HEK293 (cell line): ENCODE measurements around the gene ZCCHC14.
"Not testable (repeated sequence)": the region's sequence is repeated elsewhere in the genome, so short reads cannot be mapped to it uniquely, and the experiment has no call there.

Experiments used
- CTCF ChIA-PET: fragments of 350-600 bp; formaldehyde crosslinking; extraction: SDS; loops from one replicate; lab custom pipeline; 2021; ENCODE audit warnings: antibody characterized with exemption; lab: Yijun Ruan, JAX
- POLR2A ChIA-PET: fragments of 300-600 bp; formaldehyde crosslinking; extraction: SDS; loops from one replicate; lab custom pipeline; 2020; ENCODE audit warnings: antibody characterized with exemption, inconsistent platforms; lab: Yijun Ruan, JAX
- H3K27ac ChIP-seq: fragments of 200-500 bp; sonication (Bioruptor generic); 2 replicates; pipeline ENCODE4 v1.5.1; 2014; ENCODE audit warnings: low read depth, low read length, control low read depth, inconsistent platforms; ENCODE audit errors: extremely low read depth
- H3K36me3 ChIP-seq, 2 experiments: fragments of 200-500 bp in 1 of 2; sonication (Bioruptor generic) in 1 of 2; 1 replicate in 1 of 2; 2 replicates in 1 of 2; pipeline ENCODE4 v1.5.1; 2014 to 2017; ENCODE audit warnings: inconsistent platforms in 2 of 2, low read length in 2 of 2; ENCODE audit not compliant: control insufficient read depth in 2 of 2, insufficient read depth in 1 of 2
- H3K4me1 ChIP-seq: fragments of 200-500 bp; sonication (Bioruptor generic); 2 replicates; pipeline ENCODE4 v1.5.1; 2014; ENCODE audit warnings: mild to moderate bottlenecking, low read length, inconsistent platforms; ENCODE audit not compliant: control insufficient read depth, insufficient read depth
- H3K4me3 ChIP-seq: 2 replicates; pipeline ENCODE4 v1.5.1; 2011; ENCODE audit warnings: low read depth, mild to moderate bottlenecking, control low read depth, low read length, moderate library complexity
- H3K9me3 ChIP-seq: fragments of 200-500 bp; sonication (Bioruptor generic); 2 replicates; pipeline ENCODE4 v1.5.1; 2014; ENCODE audit warnings: low read depth, low read length, inconsistent platforms; ENCODE audit not compliant: control insufficient read depth, insufficient read depth
- BCL11B ChIP-seq: fragments of 450-650 bp; formaldehyde crosslinking; IDR thresholded peaks from 2 replicates; pipeline ENCODE4 v1.5.1; 2016; ENCODE audit warnings: low read depth, missing biosample characterization, missing genetic modification characterization
- GFI1B ChIP-seq: fragments of 450-650 bp; formaldehyde crosslinking; IDR thresholded peaks from 2 replicates; pipeline ENCODE4 v1.5.1; 2016; ENCODE audit warnings: missing biosample characterization, missing genetic modification characterization
- KLF16 ChIP-seq: fragments of 450-650 bp; formaldehyde crosslinking; IDR thresholded peaks from 2 replicates; pipeline ENCODE4 v1.5.1; 2017; ENCODE audit warnings: missing biosample characterization, missing genetic modification characterization
- KLF17 ChIP-seq: fragments of 450-650 bp; formaldehyde crosslinking; IDR thresholded peaks from 2 replicates; pipeline ENCODE4 v1.5.1; 2016; ENCODE audit warnings: missing biosample characterization, missing genetic modification characterization
- MYNN ChIP-seq: fragments of 450-650 bp; formaldehyde crosslinking; IDR thresholded peaks from 2 replicates; pipeline ENCODE4 v1.5.1; 2016; ENCODE audit warnings: missing biosample characterization, missing genetic modification characterization, borderline replicate concordance
- SCRT1 ChIP-seq: fragments of 450-650 bp; formaldehyde crosslinking; IDR thresholded peaks from 2 replicates; pipeline ENCODE4 v1.5.1; 2016; ENCODE audit warnings: missing biosample characterization, missing genetic modification characterization, borderline replicate concordance
- SETDB1 ChIP-seq: IDR thresholded peaks from one replicate; pipeline ENCODE4 v1.6.1; 2017; ENCODE audit warnings: mild to moderate bottlenecking, low read length, moderate library complexity, mixed read lengths; ENCODE audit not compliant: insufficient read length
- ZBTB48 ChIP-seq: fragments of 450-650 bp; formaldehyde crosslinking; IDR thresholded peaks from 2 replicates; pipeline ENCODE4 v1.5.1; 2016; ENCODE audit warnings: missing biosample characterization, missing genetic modification characterization
- ZEB2 ChIP-seq: fragments of 450-650 bp; formaldehyde crosslinking; IDR thresholded peaks from 2 replicates; pipeline ENCODE4 v1.5.1; 2016; ENCODE audit warnings: missing biosample characterization, missing genetic modification characterization
- ZFP3 ChIP-seq: fragments of 450-650 bp; formaldehyde crosslinking; IDR thresholded peaks from 2 replicates; pipeline ENCODE4 v1.5.1; 2016; ENCODE audit warnings: low read depth, missing biosample characterization, missing genetic modification characterization
- ZNF10 ChIP-seq: fragments of 450-650 bp; formaldehyde crosslinking; IDR thresholded peaks from 2 replicates; pipeline ENCODE4 v1.5.1; 2017; ENCODE audit warnings: missing biosample characterization, missing genetic modification characterization
- ZNF112 ChIP-seq: fragments of 450-650 bp; formaldehyde crosslinking; IDR thresholded peaks from 2 replicates; pipeline ENCODE4 v1.5.0; 2017; ENCODE audit warnings: missing biosample characterization, missing genetic modification characterization
- ZNF146 ChIP-seq: fragments of 450-650 bp; formaldehyde crosslinking; IDR thresholded peaks from 2 replicates; pipeline ENCODE4 v1.5.1; 2016; ENCODE audit warnings: missing biosample characterization, missing genetic modification characterization
- ZNF155 ChIP-seq: fragments of 450-650 bp; formaldehyde crosslinking; IDR thresholded peaks from 2 replicates; pipeline ENCODE4 v1.5.1; 2016; ENCODE audit warnings: missing biosample characterization, missing genetic modification characterization
- ZNF157 ChIP-seq: fragments of 450-650 bp; formaldehyde crosslinking; IDR thresholded peaks from 2 replicates; pipeline ENCODE4 v1.5.1; 2016; ENCODE audit warnings: missing biosample characterization, missing genetic modification characterization
- ZNF214 ChIP-seq: fragments of 450-650 bp; formaldehyde crosslinking; IDR thresholded peaks from 2 replicates; pipeline ENCODE4 v1.5.1; 2017; ENCODE audit warnings: missing biosample characterization, mild to moderate bottlenecking, missing genetic modification characterization, borderline replicate concordance
- ZNF26 ChIP-seq: fragments of 450-650 bp; formaldehyde crosslinking; IDR thresholded peaks from 2 replicates; pipeline ENCODE4 v1.5.1; 2016; ENCODE audit warnings: missing biosample characterization, missing genetic modification characterization
- ZNF354C ChIP-seq: fragments of 450-650 bp; formaldehyde crosslinking; IDR thresholded peaks from 2 replicates; pipeline ENCODE4 v1.5.1; 2016; ENCODE audit warnings: missing biosample characterization, missing genetic modification characterization, low read depth, borderline replicate concordance
- ZNF398 ChIP-seq: fragments of 450-650 bp; formaldehyde crosslinking; IDR thresholded peaks from 2 replicates; pipeline ENCODE4 v1.5.1; 2017; ENCODE audit warnings: missing biosample characterization, missing genetic modification characterization
- ZNF423 ChIP-seq: fragments of 450-650 bp; formaldehyde crosslinking; IDR thresholded peaks from 2 replicates; pipeline ENCODE4 v1.5.1; 2016; ENCODE audit warnings: missing biosample characterization, missing genetic modification characterization
- ZNF501 ChIP-seq: fragments of 450-650 bp; formaldehyde crosslinking; IDR thresholded peaks from 2 replicates; pipeline ENCODE4 v1.5.1; 2016; ENCODE audit warnings: missing biosample characterization, missing genetic modification characterization
- ZNF560 ChIP-seq: fragments of 450-650 bp; formaldehyde crosslinking; IDR thresholded peaks from 2 replicates; pipeline ENCODE4 v1.5.1; 2017; ENCODE audit warnings: missing biosample characterization, missing genetic modification characterization, borderline replicate concordance
- ZNF600 ChIP-seq: fragments of 450-650 bp; formaldehyde crosslinking; IDR thresholded peaks from 2 replicates; pipeline ENCODE4 v1.5.1; 2016; ENCODE audit warnings: missing biosample characterization, missing genetic modification characterization
- ZNF747 ChIP-seq: fragments of 450-650 bp; formaldehyde crosslinking; IDR thresholded peaks from 2 replicates; pipeline ENCODE4 v1.5.1; 2016; ENCODE audit warnings: missing biosample characterization, missing genetic modification characterization

Gene ZCCHC14

GRCh38 chr16:87526238-87526947, 33.6 kb upstream of the ZCCHC14 start:
- CTCF ChIA-PET = no interaction called here
- no peak overlapping the region for H3K27ac ChIP-seq
- no peaks in the 10 kb centered on the region for H3K36me3 ChIP-seq
- no peaks in the 10 kb centered on the region for H3K4me1 ChIP-seq
- no peak overlapping the region for H3K4me3 ChIP-seq
- no peaks in the 10 kb centered on the region for H3K9me3 ChIP-seq
- POLR2A ChIA-PET = no interaction called here
- TF ChIP-seq BCL11B (tag by site-specific recombination) (no peak), ZEB2 (tag by site-specific recombination) (no peak), ZFP3 (tag by site-specific recombination) (no peak), ZNF10 (peak; percentile 69; the same call in 1 of the 2 replicates), ZNF354C (tag by site-specific recombination) (no peak)

- Histone ChIP-seq H3K4me3 (no peak overlapping the region), H3K4me1 (no peaks in the 10 kb centered on the region), H3K36me3 (no peaks in the 10 kb centered on the region)
- no peak for TF ChIP-seq ZNF560 (tag by site-specific recombination)
- TF ChIP-seq SCRT1 (tag by site-specific recombination) = no peak
- no peak for TF ChIP-seq MYNN (tag by site-specific recombination)
- TF ChIP-seq ZNF26 (tag by site-specific recombination) = no peak
- no peak for TF ChIP-seq ZNF398 (tag by site-specific recombination)
- TF ChIP-seq ZNF501 (tag by site-specific recombination) = no peak
- TF ChIP-seq ZNF146 (tag by site-specific recombination) = no peak
- no peak for TF ChIP-seq ZNF423 (tag by site-specific recombination)
- no peak for TF ChIP-seq ZNF157 (tag by site-specific recombination)
- no peak for TF ChIP-seq KLF17
- TF ChIP-seq ZNF214 (tag by site-specific recombination) = no peak
- TF ChIP-seq, all 188 proteins: peak for 0
- ChIA-PET CTCF (no interaction called here), POLR2A (no interaction called here)
- no peaks in the 10 kb centered on the region for H3K9me3 ChIP-seq
- H3K27ac ChIP-seq = no peak overlapping the region
These were observed 32.5 kb upstream of the ZCCHC14 start for GRCh38 chr16:87525352-87525751.

GRCh38 chr16:87524407-87524806, 31.6 kb upstream of the ZCCHC14 start:
- ChIA-PET POLR2A (no interaction called here), CTCF (interaction anchor here (0.6 kb wide), 1 partner anchor 86 kb away, joined by 3 read pairs; no protein-coding TSS in a partner anchor)
- TF ChIP-seq GFI1B (tag by site-specific recombination) = no peak
- 0 out of 2 replicates have a peak, but pooled peaks have one; percentile 2 for TF ChIP-seq SCRT1 (tag by site-specific recombination)
- TF ChIP-seq ZNF155 (tag by site-specific recombination) = no peak
- no peak for TF ChIP-seq ZNF600
- TF ChIP-seq ZNF747 (tag by site-specific recombination) = no peak
- TF ChIP-seq KLF16 = no peak
- no peak for TF ChIP-seq ZNF112 (tag by site-specific recombination)
- peak; percentile 82 for TF ChIP-seq ZBTB48 (tag by site-specific recombination)
- no peak for TF ChIP-seq SETDB1
- Histone ChIP-seq H3K4me3 (no peak overlapping the region), H3K4me1 (no peaks in the 10 kb centered on the region), H3K27ac (no peak overlapping the region), H3K9me3 (no peaks in the 10 kb centered on the region), H3K36me3 (no peaks in the 10 kb centered on the region)

GRCh38 chr16:87523605-87524004, 30.8 kb upstream of the ZCCHC14 start:
- H3K9me3 ChIP-seq, H3K4me3 ChIP-seq, CTCF ChIA-PET, POLR2A ChIA-PET, H3K4me1 ChIP-seq, H3K36me3 ChIP-seq, H3K27ac ChIP-seq: not testable (repeated sequence)
